ENCODE measurements around the gene CPS1.

GRCh38 chr2:210660751-210661150 lies 104.4 kb downstream of the CPS1 start:
- TF ChIP-seq, protein P1, sequence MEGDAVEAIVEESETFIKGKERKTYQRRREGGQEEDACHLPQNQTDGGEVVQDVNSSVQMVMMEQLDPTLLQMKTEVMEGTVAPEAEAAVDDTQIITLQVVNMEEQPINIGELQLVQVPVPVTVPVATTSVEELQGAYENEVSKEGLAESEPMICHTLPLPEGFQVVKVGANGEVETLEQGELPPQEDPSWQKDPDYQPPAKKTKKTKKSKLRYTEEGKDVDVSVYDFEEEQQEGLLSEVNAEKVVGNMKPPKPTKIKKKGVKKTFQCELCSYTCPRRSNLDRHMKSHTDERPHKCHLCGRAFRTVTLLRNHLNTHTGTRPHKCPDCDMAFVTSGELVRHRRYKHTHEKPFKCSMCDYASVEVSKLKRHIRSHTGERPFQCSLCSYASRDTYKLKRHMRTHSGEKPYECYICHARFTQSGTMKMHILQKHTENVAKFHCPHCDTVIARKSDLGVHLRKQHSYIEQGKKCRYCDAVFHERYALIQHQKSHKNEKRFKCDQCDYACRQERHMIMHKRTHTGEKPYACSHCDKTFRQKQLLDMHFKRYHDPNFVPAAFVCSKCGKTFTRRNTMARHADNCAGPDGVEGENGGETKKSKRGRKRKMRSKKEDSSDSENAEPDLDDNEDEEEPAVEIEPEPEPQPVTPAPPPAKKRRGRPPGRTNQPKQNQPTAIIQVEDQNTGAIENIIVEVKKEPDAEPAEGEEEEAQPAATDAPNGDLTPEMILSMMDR (conservative IDR thresholded peaks at IDR 0.05; ENCODE audit: low read depth in 2 of 2) = no peak
- no peak for TF ChIP-seq EZH2 (IDR thresholded peaks at IDR 0.05; ENCODE audit: low read depth, unreplicated experiment)
- no peak for TF ChIP-seq REST (IDR thresholded peaks at IDR 0.05; ENCODE audit: unreplicated experiment)
- TF ChIP-seq POLR2AphosphoS5 (IDR thresholded peaks at IDR 0.05; ENCODE audit: low read depth) = no peak
- TF ChIP-seq EZH2phosphoT487 (IDR thresholded peaks at IDR 0.05; ENCODE audit: unreplicated experiment) = no peak
- TF ChIP-seq CREB1 (CRISPR knock-in tag; IDR thresholded peaks at IDR 0.05; ENCODE audit: low read depth) = no peak
- no peak for TF ChIP-seq ZNF331 (CRISPR knock-in tag; IDR thresholded peaks at IDR 0.05; ENCODE audit: low read depth)
- no peak for TF ChIP-seq JUNB (IDR thresholded peaks at IDR 0.05; ENCODE audit: unreplicated experiment)
- TF ChIP-seq ZNF114 (CRISPR knock-in tag; IDR thresholded peaks at IDR 0.05) = no peak
- TF ChIP-seq STAT1 (IDR thresholded peaks at IDR 0.05; ENCODE audit: unreplicated experiment) = no peak
